ENCODE data around the gene MTHFD1L.

Gene MTHFD1L

DNA sequence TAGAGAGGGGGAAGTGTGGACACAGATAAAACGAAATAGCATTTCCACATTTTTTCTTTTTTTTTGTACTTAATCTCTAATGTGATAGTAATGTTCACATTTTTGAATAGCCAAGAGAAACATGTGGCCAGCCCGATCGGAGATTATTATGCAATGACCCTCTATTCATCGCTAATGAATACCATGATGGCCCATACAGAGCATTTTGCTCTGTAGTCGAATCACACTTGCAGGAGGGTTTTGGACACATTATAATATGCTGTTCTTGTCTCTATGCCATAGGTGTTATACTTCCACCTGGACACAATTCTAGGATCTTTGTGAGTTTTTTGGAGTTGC, 60.1 kb downstream of the MTHFD1L start:
- no peak for DNase-seq (ENCODE audit: low read depth, low spot score)
- H3K4me3 ChIP-seq (ENCODE audit: low read length): no peak overlapping the region

DNA sequence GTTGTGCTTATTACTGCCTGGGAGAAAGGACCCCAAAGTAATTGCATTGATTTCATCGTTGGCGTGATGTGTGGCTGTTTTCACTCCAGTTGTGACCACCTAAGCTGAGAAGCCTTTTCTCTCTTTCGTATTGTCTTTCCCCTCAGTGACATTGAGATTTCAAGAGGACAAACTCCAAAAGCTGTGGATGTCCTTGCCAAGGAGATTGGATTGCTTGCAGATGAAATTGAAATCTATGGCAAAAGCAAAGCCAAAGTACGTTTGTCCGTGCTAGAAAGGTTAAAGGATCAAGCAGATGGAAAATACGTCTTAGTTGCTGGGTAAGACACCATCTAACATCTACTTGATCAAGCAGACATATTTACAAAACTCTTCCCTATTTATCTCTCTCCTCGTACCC, 60.5 kb downstream of the MTHFD1L start:
- no peak for DNase-seq (ENCODE audit: low read depth, low spot score)

DNA sequence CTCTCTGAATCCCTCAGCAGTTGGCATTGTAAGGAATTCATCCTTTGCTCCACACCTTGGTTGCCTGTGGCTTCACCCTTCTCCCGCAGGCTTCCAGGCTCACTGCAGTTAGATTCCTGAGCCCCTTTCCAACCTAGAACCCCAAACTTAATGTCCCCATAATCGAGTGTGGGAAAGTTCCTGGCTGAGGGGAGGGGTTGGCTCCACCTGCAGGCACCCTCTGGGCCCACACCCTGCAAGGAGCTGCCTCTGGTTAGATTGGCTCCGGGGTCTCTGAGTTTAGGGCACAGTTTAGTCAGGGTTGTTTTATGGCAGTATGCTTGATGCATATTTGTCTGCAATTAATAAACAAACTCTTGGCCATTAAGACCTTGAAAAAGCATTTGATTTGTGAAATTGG, 63.4 kb downstream of the MTHFD1L start:
- no peak for DNase-seq (ENCODE audit: low read depth, low spot score)
- no peak overlapping the region for H3K4me3 ChIP-seq (ENCODE audit: low read length)

More for the DNA sequence above, 60.5 kb downstream of the MTHFD1L start:
- no peak overlapping the region for H3K4me3 ChIP-seq (ENCODE audit: low read length)

DNA sequence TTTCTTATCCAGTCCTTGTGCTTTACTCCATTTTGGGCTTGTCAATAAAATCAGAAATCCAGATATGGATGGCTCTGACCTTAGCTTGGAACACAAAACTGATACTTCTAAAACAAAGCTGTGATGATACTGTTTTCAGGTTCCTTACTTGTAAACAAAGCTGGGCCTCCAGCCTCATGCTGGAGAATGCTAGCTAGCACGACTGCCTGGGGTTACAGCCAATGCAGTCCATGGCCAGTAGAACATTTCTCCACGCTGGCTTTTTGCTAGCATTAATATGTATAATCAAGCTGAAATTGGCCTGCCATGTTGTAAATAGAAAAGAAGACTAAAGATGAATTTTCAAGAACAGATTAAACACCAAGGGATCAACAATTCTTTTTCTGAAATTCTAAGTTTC, 63.9 kb downstream of the MTHFD1L start:
- DNase-seq (ENCODE audit: low read depth, low spot score): no peak
- H3K4me3 ChIP-seq (ENCODE audit: low read length): no peak overlapping the region

DNA sequence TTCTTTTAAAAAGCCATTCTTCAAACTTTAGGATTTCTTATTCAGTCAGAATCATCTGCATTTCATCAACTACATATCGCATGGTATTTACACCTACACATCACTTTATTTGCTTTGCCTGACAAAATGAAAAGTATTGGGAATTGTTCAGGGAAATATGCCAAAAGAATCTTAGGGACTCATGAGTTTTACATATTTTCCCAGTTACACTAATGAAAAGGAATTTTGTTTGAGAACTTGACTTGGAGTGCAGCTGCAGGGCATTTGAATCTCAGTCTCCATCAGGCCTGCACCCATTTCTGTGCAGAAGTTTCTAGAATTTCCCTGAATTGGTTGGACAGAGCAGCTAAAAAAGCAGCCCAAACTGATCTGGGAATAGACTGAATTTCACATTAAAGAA, 65.3 kb downstream of the MTHFD1L start:
- DNase-seq (ENCODE audit: low read depth, low spot score): no peak
- H3K4me3 ChIP-seq (ENCODE audit: low read length): no peak overlapping the region

DNA sequence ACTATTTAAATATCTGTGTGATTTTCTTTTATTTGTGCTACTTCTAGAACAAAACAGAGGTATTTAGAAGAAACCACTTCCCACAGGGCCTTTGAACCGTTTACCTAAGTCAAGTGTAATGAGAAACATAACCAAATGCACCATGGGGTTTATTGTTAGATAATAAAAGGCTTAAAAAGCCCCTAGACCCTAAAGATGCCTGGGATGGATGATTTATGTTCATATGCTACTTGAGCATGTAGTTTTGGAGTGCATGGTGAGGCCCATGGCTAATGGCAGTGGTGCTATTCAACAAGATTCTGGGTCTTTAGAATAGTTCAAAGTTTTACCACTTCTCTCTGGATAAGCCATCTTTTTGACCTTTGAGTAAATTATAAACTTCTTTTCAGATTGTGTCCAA, 65.9 kb downstream of the MTHFD1L start:
- DNase-seq (ENCODE audit: low read depth, low spot score): no peak
- no peak overlapping the region for H3K4me3 ChIP-seq (ENCODE audit: low read length)

DNA sequence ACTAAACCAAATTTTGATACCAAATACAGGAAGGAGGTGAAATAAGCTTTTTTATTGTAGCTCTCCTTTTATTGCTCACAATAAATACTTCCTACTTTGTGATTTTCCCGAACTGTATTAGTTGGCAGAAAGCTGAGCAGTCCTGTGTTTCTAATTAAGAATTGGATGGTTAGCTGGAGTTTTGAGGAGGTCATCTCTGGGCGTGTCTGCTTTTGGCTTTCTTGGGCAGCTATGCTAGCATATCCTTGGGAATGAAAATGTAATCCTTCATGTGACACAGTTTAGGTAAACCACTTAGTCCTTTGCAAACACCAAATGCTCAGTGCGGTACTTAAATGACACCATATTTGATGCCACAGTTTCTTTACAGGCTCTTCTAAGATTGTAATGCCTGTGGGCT, 67.5 kb downstream of the MTHFD1L start:
- H3K4me3 ChIP-seq (ENCODE audit: low read length): no peak overlapping the region
- DNase-seq (ENCODE audit: low read depth, low spot score): no peak

DNA sequence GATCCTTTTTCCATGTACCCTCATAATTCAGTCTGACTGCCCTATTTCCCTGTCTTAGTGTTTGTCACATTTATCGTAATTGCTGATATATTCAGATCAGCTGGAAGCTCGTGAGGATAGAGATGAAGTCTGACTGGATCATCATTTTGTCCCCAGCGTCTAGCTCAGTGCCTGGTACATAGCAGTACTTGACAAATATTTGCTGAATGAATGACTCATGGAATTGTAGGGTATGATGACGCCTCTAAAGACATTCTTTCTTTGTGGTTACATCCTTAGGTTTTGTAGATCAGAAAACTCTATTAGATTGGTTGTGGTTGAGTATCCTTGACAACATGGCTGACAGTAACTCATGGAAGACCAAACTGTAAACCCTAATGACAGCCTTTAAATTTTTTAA, 68.9 kb downstream of the MTHFD1L start:
- H3K4me3 ChIP-seq (ENCODE audit: low read length): no peak overlapping the region
- DNase-seq (ENCODE audit: low read depth, low spot score): no peak

DNA sequence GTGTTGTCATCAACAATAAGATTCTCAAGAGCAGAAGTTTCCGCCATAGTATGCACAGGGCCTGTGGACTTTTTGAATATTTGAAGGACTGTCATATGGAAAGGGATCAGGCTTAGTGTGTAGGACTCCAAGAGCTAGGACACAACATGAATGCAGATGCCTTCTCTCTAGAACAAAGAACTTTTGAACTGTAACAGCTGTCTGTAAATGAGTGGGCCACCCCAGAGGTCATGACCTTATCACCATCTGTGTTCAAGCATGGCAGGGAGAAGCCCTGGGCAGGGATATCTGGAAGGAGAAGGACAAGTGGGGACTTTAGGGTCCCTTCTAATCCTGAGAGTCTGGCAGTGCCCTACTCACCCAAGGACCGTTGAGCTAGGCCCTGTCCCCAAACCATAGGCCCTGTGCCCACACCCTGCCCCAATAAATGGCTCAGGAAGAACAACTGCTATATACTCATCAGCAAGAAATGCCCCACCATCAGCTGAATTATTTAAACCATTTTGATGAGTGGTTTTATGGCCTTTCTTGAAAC, 70.6 kb downstream of the MTHFD1L start:
- DNase-seq (ENCODE audit: low read depth, low spot score): no peak
- H3K4me3 ChIP-seq (ENCODE audit: low read length): no peak overlapping the region

DNA sequence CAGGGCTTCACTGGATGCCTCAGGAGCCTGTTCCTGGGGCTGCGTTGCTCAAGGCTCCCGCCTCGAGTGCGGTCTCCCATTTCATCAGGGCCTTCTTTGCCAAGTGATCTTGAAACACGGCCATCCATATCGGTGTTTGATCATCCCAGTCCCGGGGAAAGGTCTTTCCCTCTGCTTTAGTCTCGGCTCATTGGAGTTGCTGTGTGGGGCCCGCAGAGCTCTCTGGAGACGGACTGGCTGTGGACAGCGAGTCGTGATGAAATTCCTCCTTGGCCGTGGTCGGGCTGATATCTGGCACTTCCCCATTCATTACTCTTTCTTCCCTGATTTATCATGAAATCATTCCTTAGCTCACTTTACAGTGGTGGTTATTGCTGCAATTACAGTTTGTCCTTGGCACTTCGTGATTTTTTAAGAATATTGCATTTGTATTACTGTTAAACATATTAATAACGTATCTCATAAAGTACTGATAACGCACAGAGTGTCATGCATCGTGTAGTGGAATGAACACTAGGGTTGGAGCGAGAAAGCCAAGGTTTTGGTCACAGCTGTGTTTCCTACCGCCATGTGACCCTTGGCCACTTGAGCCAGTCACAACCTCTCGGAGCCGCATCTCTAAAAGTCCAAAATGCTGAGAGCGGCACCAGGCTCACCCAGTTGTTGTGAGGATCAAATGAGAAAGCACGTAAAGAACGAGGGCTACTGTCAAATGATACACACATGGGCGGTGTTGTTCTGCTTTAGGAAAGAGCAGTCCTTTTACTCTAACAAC, 71.8 kb downstream of the MTHFD1L start:
- H3K4me3 ChIP-seq (ENCODE audit: low read length): no peak overlapping the region
- DNase-seq (ENCODE audit: low read depth, low spot score): no peak

DNA sequence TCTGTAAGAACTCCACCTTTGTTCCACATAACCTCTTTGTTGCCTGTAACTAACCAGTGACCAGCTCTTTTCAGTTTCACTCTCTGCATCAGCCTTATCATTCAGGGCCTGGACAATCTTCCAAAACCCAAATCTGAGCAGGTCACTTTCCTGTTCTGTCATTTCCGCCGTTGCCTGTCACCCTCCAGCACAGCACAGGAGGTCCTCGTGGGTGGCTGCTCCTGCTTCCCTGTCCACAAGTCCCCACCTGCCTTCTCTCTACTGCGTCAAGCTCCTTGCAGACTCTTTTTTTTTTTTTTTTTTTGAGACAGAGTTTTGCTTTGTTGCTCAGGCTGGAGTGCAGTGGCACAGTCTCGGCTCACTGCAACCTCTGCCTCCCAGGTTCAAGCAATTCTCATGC, 73.9 kb downstream of the MTHFD1L start:
- no peak for DNase-seq (ENCODE audit: low read depth, low spot score)
- H3K4me3 ChIP-seq (ENCODE audit: low read length): no peak overlapping the region

DNA sequence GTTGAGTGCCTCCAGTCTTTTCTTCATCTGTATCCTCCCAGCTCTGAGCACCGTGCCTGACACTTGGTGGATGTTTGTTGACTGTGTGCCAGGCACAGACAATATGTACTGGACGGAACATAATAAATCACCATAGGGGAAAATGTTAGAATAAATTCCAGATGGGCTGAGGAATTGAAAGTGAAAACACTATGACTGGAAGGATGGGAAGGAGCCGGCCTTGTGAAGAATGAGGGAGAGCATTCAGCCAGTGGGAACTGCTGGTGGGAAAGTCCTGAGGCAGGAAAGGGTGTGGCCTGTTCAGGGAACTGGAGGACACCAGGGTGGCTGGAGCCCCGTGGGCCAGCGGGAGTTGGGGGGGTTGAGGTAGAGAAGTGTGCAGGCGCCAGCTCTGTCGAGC, 75.4 kb downstream of the MTHFD1L start:
- no peak for DNase-seq (ENCODE audit: low read depth, low spot score)
- no peak overlapping the region for H3K4me3 ChIP-seq (ENCODE audit: low read length)

DNA sequence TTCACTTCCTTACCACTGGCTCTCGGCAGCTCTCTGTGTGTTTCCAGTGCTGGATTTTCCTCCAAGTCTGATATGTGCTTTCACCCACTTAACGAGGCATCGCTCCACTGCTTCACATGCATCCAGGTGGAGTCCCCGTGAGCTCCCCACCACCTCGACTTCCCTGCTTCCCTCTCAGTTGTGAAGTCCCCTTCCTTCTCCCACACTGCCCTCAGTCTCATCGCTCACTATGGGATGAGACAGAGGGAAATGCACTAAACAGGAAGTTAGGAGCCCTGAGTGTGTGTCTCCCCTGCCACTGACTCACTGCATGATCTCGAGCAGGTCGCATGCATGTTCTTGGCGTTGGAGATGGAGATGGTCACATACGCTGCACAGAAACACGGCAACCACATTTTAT, 84.0 kb downstream of the MTHFD1L start:
- no peak overlapping the region for H3K4me3 ChIP-seq (ENCODE audit: low read length)
- DNase-seq (ENCODE audit: low read depth, low spot score): no peak

DNA sequence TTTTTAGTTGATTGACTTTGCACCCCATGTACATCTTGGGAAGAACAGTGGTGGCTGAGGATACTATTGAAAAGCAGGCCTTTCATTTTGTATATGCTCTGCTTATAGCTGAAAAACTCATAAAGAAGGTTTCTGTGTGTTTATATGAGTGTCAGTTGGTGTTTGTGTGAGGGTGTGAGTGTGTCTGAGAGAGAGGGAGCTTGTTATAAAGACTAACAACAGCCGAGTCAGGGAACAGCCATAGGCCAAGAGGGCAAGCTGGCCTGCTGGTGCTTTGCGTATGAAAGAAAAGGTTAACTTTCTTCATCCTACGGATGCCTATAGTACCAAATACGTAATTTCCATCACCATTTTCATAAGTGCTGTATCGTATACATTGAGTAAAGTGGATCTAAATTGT, 88.3 kb downstream of the MTHFD1L start:
- no peak overlapping the region for H3K4me3 ChIP-seq (ENCODE audit: low read length)
- no peak for DNase-seq (ENCODE audit: low read depth, low spot score)

DNA sequence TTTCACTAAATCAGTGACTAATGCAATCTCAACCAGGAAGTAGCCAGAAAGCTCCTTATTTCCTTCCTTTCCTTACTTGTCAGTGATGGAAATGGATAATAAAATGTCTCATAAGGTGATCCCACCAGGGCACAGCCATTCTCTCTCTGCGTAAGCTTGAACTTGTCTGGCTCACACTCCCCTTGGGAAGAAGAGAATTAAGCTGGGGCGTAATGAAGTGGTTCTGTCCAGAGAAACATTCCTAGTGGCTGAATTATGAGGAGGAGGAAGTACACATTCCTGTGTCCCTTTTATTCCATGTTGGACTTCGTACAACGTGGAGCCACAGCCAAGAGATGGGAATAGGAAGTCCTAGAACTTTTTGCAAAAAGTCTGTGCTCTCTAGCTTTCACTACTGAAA, 93.7 kb downstream of the MTHFD1L start:
- DNase-seq (ENCODE audit: low read depth, low spot score): no peak
- no peak overlapping the region for H3K4me3 ChIP-seq (ENCODE audit: low read length)

DNA sequence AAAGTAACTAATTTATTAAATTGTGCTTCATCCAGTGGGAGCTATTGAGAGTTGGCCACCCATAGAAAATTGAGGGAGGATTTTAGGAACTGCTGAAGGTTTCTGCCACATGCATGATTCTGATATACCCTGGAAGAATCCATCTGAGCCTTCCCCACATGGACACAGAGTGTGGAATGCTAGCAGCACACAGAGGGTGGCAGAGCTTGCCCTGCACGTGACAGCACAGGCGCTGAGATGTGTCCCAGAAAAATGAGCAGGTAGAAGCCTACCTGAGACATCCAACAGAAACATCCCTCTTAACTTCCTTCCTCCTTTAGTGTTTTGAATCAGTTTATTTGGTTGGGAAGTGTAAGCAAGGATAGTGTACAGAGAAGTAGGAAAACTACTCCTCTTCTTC, 96.9 kb downstream of the MTHFD1L start:
- DNase-seq (ENCODE audit: low read depth, low spot score): no peak
- no peak overlapping the region for H3K4me3 ChIP-seq (ENCODE audit: low read length)

DNA sequence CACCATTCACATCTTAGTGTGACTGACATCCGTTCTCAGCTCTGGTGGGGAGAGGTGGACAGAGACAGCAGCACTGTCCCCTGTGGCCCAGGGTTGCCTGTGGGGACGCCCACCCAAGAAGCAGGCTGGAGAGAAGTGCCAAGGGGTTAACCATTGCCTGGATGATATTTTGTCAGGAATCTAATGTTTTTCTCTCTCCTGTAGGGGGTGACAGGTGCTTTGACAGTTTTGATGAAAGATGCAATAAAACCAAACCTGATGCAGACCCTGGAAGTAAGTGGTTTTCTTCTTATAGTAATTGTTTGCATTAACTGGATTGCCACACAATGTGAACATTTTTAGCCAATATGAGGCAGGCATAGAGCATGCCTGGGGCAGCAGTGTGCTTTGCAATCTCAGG, 99.3 kb downstream of the MTHFD1L start:
- no peak for DNase-seq (ENCODE audit: low read depth, low spot score)

DNA sequence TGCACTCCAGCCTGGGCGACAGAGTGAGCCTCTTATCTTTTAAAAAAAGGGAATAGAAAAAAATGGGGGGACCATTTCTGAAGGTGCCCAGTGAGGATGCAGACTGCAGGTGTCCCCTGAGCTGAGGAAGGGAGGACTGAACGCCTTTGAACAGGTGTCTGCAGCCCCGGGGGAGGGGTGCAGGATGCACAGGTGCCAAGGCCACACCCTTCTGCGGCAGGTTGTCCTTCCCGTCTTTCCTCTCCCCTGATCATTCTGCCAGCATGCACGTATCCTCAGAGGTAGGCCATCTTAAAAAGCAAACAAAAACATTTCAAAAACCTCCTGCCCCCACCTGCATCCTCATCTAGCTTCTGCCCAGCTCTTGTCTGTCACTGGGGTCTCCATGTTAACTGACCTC, 101.3 kb downstream of the MTHFD1L start:
- DNase-seq (ENCODE audit: low read depth, low spot score): no peak
- H3K4me3 ChIP-seq (ENCODE audit: low read length): no peak overlapping the region

More for the DNA sequence above, 99.3 kb downstream of the MTHFD1L start:
- H3K4me3 ChIP-seq (ENCODE audit: low read length): no peak overlapping the region

DNA sequence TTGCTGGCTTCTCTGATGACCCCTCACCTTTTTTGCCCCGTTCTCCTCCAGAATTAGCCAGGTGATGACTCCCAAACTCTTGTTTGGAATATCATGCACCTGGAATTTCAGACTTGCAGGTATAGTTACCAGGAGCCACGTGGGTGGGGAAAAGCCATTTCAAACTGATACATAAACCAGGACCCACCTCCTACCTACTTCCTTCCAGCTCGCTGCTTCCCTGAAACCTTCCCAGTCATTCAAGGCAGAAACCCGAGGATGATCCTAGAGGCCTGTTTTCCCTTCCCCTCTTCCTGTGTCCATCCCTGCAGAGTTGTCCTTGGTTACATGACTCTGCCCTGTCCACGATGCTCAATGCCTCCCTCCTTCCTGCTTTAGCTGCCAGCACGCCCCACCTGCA, 101.9 kb downstream of the MTHFD1L start:
- H3K4me3 ChIP-seq (ENCODE audit: low read length): no peak overlapping the region

DNA sequence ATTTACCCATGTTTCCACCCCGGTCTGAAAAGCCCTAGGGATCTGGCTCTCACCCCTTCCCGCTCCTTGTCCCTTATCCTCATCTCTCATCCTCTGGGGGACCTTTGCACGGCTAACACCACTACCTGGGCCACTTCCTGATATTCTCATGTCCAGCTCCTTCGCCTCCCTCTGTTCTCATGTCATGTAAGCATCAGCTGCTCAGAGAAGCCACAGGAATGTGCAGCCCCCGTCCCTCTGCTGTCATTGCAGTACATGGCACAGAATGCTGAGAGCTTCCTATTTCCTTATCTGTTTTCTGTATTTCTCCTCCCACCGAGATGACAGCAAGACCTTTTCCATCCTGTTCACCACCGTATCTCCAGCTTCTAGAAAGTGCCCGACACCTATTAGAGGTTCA, 102.4 kb downstream of the MTHFD1L start:
- DNase-seq (ENCODE audit: low read depth, low spot score): no peak
- no peak overlapping the region for H3K4me3 ChIP-seq (ENCODE audit: low read length)

More for the DNA sequence above, 101.9 kb downstream of the MTHFD1L start:
- no peak for DNase-seq (ENCODE audit: low read depth, low spot score)

DNA sequence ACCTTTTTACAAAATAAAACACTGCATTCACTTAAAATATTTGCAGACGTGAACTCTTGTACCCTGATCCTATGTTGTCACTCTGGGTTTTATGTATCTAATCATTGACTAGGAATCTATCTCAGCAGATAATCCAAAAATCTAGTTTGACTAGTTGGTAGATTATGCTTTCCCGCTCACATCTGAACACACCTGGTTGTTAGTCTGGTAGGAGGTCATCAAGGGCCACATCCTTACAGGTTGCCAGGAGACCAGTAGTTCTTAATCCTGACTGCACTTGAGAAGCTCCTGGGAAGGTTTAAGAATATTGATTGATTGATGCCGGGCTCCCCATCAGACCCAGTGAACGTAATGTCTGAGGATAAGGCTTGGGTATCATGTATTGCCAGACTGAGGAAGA, 104.4 kb downstream of the MTHFD1L start:
- no peak overlapping the region for H3K4me3 ChIP-seq (ENCODE audit: low read length)
- no peak for DNase-seq (ENCODE audit: low read depth, low spot score)
